GM12891 (cell line): Measurements from ENCODE around the gene FSTL5.

Experiments used
- PAX5 ChIP-seq: IDR thresholded peaks from 2 replicates; pipeline ENCODE4 v1.6.1; 2011; ENCODE audit warnings: low read length, moderate library complexity, mild to moderate bottlenecking; ENCODE audit not compliant: insufficient read depth, severe bottlenecking
- POLR2A ChIP-seq: IDR thresholded peaks from 2 replicates; pipeline ENCODE4 v1.6.1; 2011; ENCODE audit warnings: low read depth, low read length, control low read depth
- POLR2AphosphoS5 ChIP-seq: IDR thresholded peaks from 2 replicates; pipeline ENCODE4 v1.6.1; 2011; ENCODE audit warnings: low read depth, low read length, control low read depth
- POU2F2 ChIP-seq: IDR thresholded peaks from 2 replicates; pipeline ENCODE4 v1.6.1; 2011; ENCODE audit warnings: low read depth, mild to moderate bottlenecking, control low read depth, low read length, moderate library complexity
- SPI1 ChIP-seq: IDR thresholded peaks from 2 replicates; pipeline ENCODE4 v1.6.1; 2011; ENCODE audit warnings: low read depth, low read length, control low read depth
- TAF1 ChIP-seq: IDR thresholded peaks from 2 replicates; pipeline ENCODE4 v1.6.1; 2011; ENCODE audit warnings: low read depth, low read length, control low read depth

DNA sequence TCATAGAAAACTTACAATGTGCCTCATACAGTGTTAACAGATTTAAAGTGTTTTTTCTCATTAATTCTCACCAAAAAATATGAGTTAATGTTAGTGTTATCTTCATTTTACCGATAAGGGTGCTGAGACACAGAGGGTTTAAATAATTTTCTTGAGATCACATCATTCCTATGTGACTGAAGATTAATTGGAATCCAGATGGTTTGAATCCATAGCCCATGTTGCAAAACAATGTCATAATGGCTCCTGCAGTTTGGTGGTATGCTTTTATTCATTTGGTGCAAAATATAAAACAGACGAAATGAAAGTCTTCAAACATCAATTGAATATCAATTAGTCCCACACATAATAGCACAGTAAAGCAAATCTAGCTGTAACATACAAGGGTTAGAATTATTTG is 512.2 kb downstream of the FSTL5 start:
- TF ChIP-seq TAF1 (no peak), POLR2A (no peak), POLR2AphosphoS5 (no peak), POU2F2 (no peak), SPI1 (no peak), PAX5 (no peak)
